OCI-LY7 (cell line): ENCODE measurements around the gene HEATR9. TPM values are rescaled to one million over a fixed set of nuclear protein-coding genes. Genes with fewer than 3 reads are reported as not detected.

Source experiments
- BruUV-seq: library from RNA; stranded (reverse); fragments of 400-500 nt; replicated peaks from 2 replicates; lab custom pipeline; 2021; lab: Mats Ljungman, UMichigan
- CTCF ChIA-PET: fragments of 300-600 bp; sonication (Branson Sonifier 250); formaldehyde crosslinking; loops from one replicate; lab custom pipeline; 2022; ENCODE audit warnings: antibody characterized with exemption; ENCODE audit not compliant: unreplicated experiment; lab: Charles Lee
- POLR2A ChIA-PET: fragments of 300-600 bp; sonication (Branson Sonifier 250); formaldehyde crosslinking; loops from one replicate; lab custom pipeline; 2022; ENCODE audit warnings: antibody characterized with exemption; lab: Charles Lee
- DNase-seq: peaks from one replicate; pipeline ENCODE4 v3.0.0-alpha.2; 2015; ENCODE audit warnings: low spot score
- H2AFZ ChIP-seq: fragments of 200-600 bp; sonication (generic), shearing (Covaris generic); 2 replicates; pipeline ENCODE4 v1.6.1; 2014; ENCODE audit warnings: mild to moderate bottlenecking, antibody characterized with exemption, low read length, moderate library complexity
- H3K27ac ChIP-seq: fragments of 200-600 bp; sonication (generic); 2 replicates; pipeline ENCODE4 v1.5.1; 2014; ENCODE audit warnings: mixed run types, low read depth, mild to moderate bottlenecking, moderate library complexity, low read length, inconsistent platforms; ENCODE audit not compliant: poor library complexity, severe bottlenecking
- H3K36me3 ChIP-seq: fragments of 200-600 bp; sonication (generic); 2 replicates; pipeline ENCODE4 v1.6.1; 2014; ENCODE audit warnings: mild to moderate bottlenecking, antibody characterized with exemption, low read length, moderate library complexity, mixed read lengths; ENCODE audit not compliant: insufficient read depth
- H3K4me1 ChIP-seq: fragments of 200-600 bp; sonication (generic); 2 replicates; pipeline ENCODE4 v1.5.1; 2014; ENCODE audit warnings: mild to moderate bottlenecking, low read length; ENCODE audit not compliant: insufficient read depth, poor library complexity, severe bottlenecking
- H3K4me2 ChIP-seq: fragments of 200-600 bp; sonication (generic); 2 replicates; pipeline ENCODE4 v1.6.1; 2014; ENCODE audit warnings: mild to moderate bottlenecking, low read length
- H3K4me3 ChIP-seq: fragments of 200-600 bp; sonication (generic); 2 replicates; pipeline ENCODE4 v1.5.1; 2014; ENCODE audit warnings: mild to moderate bottlenecking, low read depth, low read length; ENCODE audit not compliant: poor library complexity, severe bottlenecking
- H3K79me2 ChIP-seq: fragments of 200-600 bp; sonication (generic); 2 replicates; pipeline ENCODE4 v1.6.1; 2016; ENCODE audit warnings: low read depth, mild to moderate bottlenecking, low read length, moderate library complexity, mixed read lengths; ENCODE audit not compliant: insufficient read depth
- H3K9me2 ChIP-seq: fragments of 200-600 bp; sonication (generic); 2 replicates; pipeline ENCODE4 v1.6.1; 2016; ENCODE audit warnings: mild to moderate bottlenecking, low read length, mixed read lengths; ENCODE audit not compliant: insufficient read depth
- H3K9me3 ChIP-seq: fragments of 200-600 bp; sonication (generic); 2 replicates; pipeline ENCODE4 v1.6.1; 2014; ENCODE audit warnings: mild to moderate bottlenecking, mixed run types, low read length, mixed read lengths
- H4K20me1 ChIP-seq: fragments of 200-600 bp; sonication (generic); 2 replicates; pipeline ENCODE4 v1.6.1; 2014; ENCODE audit warnings: mild to moderate bottlenecking, antibody characterized with exemption, low read length, moderate library complexity, mixed read lengths; ENCODE audit not compliant: insufficient read depth
- CTCF ChIP-seq: fragments of 200-600 bp; sonication (generic); conservative IDR thresholded peaks from 2 replicates; pipeline ENCODE4 v1.5.1; 2014; ENCODE audit warnings: mild to moderate bottlenecking, antibody characterized with exemption, low read length, moderate library complexity, mixed read lengths
- EZH2phosphoT487 ChIP-seq: fragments of 200-600 bp; sonication (generic); IDR thresholded peaks from 2 replicates; pipeline ENCODE4 v1.6.1; 2018; ENCODE audit warnings: low read depth, borderline replicate concordance, mild to moderate bottlenecking, mixed run types, antibody characterized with exemption, low read length, moderate library complexity, mixed read lengths
- intact Hi-C: fragments of 100-400 bp; cut with micrococcal nuclease; formaldehyde crosslinking; loops from one replicate; pipeline ENCODE4 v1.10.0; 2022; ENCODE audit not compliant: unreplicated experiment
- total RNA-seq, 2 experiments: library from RNA; depleted of rRNA in 1 of 2; stranded (reverse); fragments of >200 nt in 1 of 2; shearing (Covaris generic) in 1 of 2; gene quantifications; 2 replicates each; pipeline ENCODE4 v1.2.3, GENCODE V29; 2014 to 2022

HEATR9 gene
- total RNA-seq, 2 experiments from 2014 or later: not detected

DNA sequence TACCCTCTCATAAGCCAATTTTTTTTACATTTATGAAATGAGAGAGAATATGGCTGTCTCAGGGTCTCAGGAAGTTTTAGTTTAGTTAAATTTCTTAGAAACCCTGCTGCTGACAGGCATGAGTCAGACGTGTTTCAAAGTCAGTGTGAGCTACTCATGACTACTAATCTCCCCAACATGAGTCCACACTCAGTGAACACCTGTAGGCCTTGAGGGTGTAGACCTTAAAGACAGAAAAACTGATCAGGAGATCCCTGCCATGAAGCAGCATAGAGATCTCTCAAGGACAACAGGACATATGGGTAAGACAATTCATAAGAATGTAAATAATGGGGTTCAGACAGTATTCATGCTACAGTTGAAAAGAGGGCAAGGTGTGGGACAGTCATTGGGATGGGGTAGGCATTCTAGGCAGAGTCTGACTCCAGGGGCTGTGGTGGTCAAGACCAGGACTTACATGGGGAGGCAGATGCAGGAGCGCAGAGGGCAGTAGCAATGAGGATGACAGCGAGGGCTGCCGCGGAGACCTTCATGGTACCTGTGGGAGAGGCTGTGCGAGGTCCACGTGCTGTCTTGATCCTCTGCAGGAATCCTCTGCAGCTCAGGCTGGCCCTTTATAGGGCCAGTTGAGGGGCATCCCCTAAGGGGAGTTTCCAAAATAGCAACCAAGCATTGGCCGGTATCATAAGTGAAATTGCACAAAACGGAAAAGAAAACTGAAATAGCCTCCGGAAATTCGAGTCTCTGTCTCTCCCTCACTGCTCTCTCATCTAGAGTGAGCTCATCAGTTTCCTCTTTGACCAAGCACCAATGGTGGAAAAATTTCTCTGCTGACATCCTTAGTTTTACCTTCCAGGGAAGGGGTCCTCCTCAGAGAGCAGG, 11.3 kb upstream of the HEATR9 start, which contains the start of gene CCL5:
Gene CCL5, minus strand, starts transcription at position 588 of the 882 bp plus-strand sequence.
- Histone ChIP-seq H3K4me3 (no peak within 1 kb of the TSS), H3K27ac (no peak within 1 kb of the TSS), H3K9me3 (no peaks in the 10 kb centered on the region), H3K79me2 (no peaks in the 10 kb centered on the region), H2AFZ (0 out of 2 replicates have a peak within 1 kb of the TSS, but pooled peaks have one; percentile 38), H3K36me3 (no peaks in the 10 kb centered on the region), H3K9me2 (no peaks in the 10 kb centered on the region), H3K4me1 (peaks cover 12% of the 10 kb centered on the region), H4K20me1 (no peaks in the 10 kb centered on the region), H3K4me2 (peak within 1 kb of the TSS; percentile 47)
- BruUV-seq: no TSS peak
- POLR2A ChIA-PET: interaction anchor here (1.1 to 1.3 kb wide), 2 partner anchors 9 kb away, joined by 3 to 4 read pairs; no protein-coding TSS in a partner anchor
- DNase-seq: peak; percentile 14
- TF ChIP-seq EZH2phosphoT487 (no peak), CTCF (no peak)
- intact Hi-C loops: no loop called here
- CTCF ChIA-PET: no interaction called here

DNA sequence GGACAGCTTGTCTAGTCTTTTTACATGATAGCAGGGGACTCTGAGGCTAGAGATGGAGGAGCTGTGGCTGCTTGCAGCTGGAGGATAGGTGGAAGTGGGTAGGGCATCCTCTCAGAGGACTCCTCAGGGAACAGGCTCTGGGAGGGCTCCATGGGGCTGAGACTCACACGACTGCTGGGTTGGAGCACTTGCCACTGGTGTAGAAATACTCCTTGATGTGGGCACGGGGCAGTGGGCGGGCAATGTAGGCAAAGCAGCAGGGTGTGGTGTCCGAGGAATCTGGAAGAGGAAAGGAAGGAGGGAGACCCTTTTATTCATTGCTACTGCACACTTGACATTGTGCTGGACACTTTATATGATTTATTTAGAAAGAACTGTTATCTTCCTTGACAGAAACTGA, 9.7 kb upstream of the HEATR9 start:
- Histone ChIP-seq H3K27ac (no peak overlapping the region), H3K4me2 (no peak overlapping the region), H3K36me3 (no peaks in the 10 kb centered on the region), H3K79me2 (no peaks in the 10 kb centered on the region), H3K9me3 (no peaks in the 10 kb centered on the region), H3K9me2 (no peaks in the 10 kb centered on the region), H3K4me1 (peaks cover 12% of the 10 kb centered on the region), H2AFZ (no peak overlapping the region), H3K4me3 (no peak overlapping the region), H4K20me1 (no peaks in the 10 kb centered on the region)
- no peak for DNase-seq
- no TSS peak for BruUV-seq
- CTCF ChIA-PET: no interaction called here
- intact Hi-C loops: no loop called here
- TF ChIP-seq CTCF (no peak), EZH2phosphoT487 (no peak)
- POLR2A ChIA-PET: no interaction called here
